Activated CD4-positive, CD25-positive, alpha-beta regulatory T cell (primary cell): ENCODE measurements around the gene CCDC148.

ENCODE experiments used
- DNase-seq, 4 experiments: peaks; one replicate each; lab custom pipeline; 2025; lab: John Stamatoyannopoulos, UW

The CCDC148 gene

DNA sequence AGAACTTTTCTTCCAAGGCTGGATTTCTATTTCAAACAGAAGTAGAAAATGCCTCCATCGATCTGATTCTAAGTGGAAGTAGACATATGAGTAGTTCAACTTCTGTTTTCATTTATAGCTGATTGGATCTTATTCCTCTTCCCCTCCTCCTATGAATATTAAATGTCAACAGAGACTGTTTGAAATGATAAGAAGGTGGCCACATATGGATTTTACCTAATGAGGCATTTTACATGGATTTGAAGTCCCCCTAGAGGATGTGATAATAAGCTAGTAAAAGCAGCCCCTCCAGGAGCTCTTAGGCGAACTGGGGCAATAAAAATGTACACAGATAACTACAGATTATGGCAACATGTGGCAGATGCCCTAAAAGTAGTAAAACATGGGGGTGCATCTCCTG lies 283.8 kb downstream of the CCDC148 start:
- DNase-seq: no peak

DNA sequence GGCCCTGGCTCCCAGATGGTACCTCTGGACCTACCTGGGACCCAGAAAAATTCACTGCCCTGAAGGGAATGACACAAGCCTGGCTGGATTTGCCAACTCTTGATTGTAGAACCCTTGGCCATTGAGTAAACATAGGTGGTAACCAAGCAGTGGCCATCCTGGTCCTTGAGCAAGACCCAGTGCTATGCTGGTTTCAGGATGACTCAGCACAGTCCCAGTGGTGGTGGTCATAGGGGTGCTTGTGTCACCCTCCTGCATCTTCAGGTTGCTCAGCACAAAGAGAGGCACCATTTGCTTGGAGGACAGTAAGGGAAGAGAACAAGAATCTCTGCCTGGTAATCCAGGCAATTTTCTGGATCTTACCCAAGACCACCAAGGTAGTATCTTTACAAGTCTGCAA lies 302.0 kb downstream of the CCDC148 start:
- DNase-seq: no peak

DNA sequence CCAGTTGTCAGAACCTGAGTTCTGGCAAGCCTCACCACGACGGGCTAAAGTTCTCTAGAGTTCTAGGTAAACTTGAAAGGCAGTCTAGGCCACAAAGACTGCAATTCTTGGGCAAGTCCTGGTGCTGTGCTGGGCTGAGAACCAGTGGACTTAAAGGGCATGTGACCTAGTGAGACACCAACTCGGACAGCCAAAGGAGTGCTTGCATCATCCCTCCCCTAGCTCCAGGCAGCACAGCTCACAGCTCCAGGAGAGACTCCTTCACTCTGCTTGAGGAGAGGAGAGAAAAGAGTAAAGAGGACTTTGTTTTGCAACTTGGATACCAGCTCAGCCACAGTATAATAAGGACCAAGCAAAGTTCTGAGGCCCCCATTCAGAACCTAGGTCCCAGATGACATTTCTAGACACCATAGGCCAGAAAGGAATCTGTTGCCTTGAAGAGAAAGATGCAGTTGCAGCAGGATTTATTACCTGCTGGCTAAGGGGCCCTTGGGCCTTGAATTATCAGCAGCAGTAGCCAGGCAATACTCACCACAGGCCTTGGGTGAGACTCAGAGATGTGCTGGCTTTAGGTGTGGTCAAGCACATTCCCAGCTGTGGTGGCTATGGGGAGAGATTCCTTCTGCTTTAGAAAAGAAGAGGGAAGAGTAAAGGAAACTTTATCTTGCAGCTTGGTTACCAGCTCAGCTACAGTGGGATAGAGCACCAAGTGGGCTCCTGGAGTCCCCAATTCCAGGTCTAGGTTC lies 303.1 kb downstream of the CCDC148 start:
- DNase-seq: no peak

DNA sequence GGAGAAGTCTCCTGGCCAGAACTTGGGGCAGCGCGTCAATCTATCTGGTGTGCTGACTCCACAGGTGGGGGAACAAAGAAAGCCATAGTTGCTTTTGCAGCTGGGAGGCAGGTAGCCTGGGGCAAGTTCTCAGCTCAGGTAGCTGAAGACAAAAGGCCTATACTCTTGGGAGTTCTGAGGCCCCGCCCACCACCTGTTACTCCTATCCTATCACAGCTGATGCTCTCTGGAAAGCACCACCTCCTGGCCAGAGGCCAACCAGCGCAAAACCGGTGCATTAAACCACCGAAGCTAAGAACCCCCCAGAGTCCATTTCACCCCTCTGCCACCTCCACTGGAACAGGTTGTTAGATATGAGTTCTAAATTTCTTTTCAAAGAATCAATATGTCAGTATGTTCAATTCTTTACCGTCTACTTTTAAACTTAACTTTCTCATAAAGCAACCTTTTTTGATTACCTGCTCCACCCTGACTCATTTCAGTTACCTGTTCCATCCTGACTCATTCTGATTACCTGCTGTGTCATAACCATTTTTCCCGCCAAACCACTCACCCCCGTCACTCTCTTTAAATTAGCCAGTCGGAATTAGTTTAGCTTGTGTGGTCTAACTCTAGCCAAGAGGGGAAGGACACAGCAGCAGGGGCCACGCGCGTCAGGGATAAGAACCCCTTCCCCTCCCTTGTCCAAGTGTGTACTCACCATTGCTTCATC lies 311.5 kb downstream of the CCDC148 start:
- no peak for DNase-seq

DNA sequence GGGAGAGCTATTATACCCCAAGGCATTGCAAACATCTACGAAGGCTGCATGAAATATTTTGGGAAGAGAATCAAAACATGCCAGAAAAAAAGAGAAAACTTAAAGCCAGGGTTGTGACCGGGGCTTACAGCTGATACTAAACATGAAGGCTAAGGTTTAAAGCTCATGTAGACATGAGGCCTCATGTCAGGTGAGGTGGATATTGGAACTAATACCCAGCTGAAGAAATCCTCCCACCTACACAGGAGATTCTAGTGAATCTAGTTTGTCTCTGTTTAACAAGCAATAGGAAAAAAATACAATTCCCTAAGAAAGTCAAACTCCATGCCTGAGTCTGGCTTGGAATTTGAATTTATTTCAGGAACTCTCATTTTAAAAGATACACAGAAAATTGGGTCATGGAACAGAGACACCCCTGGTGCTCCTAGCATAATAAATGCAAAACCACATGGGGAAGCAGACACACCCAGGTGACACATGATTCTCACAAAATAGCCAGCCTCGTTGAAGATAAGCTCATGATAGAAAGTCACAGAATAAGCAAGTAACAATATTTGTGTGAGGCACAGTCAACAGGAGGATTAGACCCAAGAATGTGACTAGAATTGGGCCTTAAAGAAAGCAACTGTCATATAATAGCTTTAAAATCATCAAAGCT lies 312.7 kb downstream of the CCDC148 start:
- no peak for DNase-seq

DNA sequence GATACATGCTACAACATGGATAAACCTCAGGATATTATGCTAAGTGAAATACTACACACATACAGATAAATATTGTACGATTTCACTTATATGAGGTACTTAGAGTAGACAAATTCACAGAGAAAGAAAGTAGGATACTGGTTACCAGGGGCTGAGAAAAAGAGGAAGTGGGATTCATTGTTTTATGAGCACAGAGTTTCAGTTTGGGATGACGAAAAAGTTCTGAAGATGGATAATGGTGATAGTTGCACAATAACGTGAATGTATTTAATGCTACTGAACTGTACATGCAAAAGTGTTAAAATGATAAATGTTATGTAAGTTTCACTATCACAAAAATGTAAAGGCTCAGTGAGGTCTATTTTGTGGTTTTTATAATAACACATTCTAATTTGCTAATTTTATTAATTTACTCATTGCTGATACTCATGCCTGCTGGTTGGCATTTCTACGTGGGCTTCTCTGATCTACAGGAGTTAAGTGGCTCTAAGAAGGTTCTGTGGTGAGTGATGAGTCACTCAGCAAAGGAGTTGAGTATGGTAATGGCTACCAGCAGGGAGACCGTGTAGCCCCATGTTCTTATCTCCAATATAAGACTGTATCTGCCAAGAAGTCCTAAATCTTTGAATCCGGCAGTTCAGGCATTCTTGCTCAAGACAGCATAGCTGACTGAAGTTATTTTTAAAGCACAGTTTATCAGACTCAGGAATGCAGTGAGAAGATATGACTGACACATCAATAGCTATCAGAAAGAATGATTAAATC lies 313.8 kb downstream of the CCDC148 start:
- DNase-seq: no peak

DNA sequence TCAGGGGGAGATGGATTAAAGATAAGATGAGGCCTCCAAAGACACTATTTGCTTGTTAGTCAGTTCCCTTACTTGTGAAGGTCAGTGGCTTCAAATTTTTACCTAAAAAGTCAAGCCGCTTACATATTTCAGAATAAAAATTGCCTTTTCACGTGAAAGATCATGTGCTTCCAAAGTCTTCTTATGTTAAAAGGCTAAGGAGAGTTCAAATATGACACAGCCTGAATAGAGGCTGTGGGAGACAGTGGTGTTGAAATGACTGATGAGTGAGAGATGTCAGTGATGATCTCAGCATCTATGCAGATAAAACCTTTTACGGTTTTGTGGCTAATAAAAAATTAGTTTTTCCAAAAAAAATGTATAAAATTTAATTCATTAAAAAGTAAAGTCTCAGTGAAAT lies 314.4 kb downstream of the CCDC148 start:
- DNase-seq: no peak

DNA sequence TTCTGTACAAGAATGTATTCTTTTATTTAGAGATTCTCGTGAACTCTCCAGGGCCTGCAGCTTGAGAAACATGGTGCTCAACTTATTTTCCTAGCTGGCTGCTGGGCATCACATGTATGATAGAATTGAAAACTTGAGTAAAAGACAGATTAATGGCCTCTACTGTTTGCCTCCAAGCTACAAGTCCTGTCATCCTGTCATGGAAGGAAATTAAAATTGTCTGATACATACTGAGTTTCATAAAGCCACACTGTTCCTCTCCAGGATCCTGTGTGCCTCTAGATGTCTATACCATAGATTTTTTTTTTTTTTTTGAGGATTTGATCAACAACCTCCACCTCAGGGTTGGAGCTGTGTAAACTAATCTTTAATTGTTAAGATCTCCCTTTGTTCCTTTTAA lies 316.4 kb downstream of the CCDC148 start:
- DNase-seq: no peak

DNA sequence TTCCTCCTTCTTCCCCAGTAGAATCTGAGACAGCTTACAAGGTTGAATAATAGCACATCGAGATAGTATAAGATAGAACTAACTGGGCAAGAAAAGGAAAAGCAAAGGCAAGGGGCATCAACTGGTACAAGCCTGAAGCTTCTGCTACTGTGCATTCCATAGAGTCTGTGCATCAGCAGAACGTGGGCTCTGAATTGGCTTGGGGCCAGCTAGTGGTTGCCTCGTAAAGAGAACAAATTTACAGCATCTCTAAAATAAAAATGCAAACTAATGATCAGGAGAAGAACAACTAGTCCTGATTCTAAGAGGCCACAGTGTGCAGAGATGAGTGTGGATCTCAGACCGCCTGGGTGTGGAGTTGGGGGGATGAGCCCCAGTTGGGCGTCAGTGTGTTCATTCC lies 318.3 kb downstream of the CCDC148 start:
- DNase-seq: no peak

DNA sequence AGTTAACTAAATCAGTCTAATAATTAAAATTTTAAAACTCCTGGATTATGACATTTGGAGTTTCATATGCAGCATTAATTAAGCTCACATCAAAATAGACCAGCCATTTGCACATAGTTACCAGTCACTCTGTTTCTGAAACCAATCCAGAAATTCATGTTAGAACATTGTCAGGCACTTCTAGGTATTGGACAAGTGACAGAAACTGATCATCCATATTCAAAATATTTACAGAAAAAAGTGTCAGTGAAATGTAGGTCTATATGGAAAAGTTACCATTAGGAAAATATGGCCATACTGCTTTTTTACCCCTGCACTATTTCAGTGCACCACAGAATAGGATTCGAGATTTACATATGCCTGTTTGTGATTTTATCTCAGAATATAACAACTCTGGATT lies 321.5 kb downstream of the CCDC148 start:
- no peak for DNase-seq

DNA sequence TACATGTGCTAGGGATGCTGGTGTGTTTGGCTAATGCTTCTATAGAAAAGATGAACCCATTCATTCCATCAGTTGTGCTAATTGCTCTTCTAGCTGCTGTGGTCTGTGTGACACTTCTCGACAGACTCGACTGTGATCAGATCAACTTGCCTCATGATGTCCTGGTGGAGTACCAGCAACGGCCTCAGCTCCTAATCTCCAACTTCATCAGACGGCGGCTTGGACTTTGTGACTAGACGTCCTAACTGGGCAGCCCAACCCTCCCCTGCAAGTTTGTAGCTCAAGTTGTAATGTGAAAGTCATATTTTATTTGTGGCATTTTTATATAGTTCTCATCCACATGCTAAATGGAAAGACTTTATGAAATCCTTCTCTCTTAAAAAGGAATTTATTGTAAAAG lies 321.9 kb downstream of the CCDC148 start:
- DNase-seq: no peak

DNA sequence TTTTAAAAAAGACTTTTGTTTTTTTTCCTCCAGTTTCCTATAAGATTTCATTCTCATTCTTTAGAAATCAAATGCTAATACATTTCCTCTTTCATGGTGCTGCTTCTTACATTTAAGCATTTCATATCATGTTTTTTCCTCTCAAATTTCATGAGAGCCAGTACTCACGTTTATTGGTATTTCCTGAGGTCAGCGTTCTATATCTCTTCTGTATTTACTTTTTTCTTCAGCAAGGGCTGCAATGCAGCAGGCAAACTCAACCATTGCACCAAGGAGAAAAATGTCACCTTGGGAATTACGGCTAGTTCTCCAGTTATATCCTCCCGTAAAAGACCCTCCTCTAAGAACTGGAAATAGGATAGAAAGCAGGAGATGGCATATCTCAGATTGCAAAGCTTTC lies 322.5 kb downstream of the CCDC148 start:
- no peak for DNase-seq

DNA sequence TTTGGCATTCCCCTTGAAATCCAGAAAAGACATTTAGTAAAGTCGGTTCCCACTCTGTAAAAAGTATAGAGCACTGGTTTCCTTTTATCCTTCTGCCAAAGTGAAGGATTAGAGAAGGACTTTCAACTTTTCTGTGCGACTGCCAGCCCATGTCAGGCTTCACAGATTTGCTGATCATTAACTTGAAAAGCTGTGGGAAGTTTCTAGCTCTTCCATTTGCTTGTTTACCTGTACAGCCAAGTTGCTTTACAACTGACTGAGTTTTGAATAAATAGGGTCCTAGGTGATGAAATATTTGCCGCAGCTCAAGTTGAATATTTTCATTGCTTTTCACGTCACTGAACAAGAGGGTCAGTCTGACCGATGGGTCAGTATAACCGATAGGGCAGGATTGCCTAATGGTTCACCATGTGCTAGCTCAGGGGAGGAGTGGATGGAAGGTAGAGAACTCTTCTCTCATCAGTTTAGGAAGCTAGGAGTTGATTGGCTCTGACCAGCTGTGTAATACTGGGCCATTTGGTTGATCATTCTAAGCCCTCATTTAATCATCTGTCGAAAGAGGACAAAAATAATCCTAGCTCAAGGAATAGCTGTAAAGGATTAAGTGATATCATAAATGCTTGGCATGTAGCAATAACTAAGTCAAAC lies 324.5 kb downstream of the CCDC148 start:
- no peak for DNase-seq

DNA sequence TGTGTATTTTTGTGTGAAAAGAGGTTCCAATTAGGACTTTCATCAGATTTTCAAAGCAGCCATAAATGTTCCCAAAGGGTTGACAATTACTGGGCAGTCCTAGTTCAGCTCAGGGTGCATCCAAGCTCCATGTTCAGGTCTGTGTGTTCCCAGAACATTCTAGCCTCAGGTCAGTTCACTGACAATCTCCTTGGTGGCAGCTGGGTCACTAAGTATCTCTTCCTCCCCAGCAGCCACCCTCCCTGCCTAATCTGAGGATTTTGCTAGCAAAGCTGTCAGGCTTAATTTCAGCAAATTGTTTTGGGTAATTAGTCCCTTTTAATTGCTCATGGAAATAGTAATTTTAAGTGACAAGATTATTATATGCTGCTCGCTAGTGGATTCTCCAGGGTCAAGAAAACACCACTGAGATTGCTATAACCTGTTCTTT lies 325.1 kb downstream of the CCDC148 start:
- DNase-seq: no peak

DNA sequence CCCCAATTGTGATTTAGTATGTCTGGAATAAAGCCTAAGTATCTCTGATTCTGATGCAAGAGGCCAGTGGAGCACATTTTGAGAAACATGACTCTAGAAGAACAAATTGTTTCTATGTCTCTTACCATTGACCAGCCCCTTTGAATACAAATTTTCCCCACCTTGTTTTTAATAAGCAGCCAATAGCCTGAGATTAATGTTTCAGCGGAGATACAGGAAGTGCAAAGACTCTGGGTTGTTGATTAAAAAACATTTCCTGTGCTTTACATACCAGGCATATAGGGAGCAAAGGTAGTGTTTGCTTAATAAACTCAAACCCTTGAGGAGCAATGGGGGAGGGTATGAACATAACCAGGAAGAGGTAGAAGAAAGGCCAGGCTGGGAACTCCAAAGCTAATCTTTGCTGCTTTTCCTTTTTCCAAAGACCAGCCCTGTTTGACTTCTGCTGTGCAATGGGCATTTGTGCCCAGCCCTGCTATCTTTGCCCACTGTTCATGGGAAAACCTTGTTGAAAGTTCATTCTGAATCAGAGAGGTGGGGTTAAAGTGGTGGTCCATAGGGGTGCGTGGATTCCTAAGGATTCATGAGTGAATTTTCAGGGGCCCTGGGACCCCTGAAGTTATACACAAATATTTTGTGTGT lies 325.6 kb downstream of the CCDC148 start:
- DNase-seq: no peak

DNA sequence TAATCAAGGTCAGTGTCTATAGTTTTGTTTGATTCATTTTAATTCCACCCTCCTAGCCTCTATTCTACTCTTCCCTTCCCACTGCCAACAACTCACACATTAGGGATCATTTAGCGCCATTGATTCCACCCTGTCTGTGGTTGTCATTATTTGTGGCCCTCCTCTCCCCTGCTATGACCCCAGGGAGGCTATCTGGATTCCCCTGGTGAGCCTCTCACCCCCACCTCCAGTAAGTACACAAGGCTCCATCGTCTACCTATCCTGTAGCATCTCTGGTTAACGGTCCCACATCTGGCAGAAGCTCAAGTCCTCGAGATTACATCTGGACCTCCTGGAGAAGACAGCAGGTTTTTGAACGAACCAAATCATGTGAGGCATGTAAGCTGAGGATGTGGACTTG lies 327.5 kb downstream of the CCDC148 start:
- DNase-seq: no peak

DNA sequence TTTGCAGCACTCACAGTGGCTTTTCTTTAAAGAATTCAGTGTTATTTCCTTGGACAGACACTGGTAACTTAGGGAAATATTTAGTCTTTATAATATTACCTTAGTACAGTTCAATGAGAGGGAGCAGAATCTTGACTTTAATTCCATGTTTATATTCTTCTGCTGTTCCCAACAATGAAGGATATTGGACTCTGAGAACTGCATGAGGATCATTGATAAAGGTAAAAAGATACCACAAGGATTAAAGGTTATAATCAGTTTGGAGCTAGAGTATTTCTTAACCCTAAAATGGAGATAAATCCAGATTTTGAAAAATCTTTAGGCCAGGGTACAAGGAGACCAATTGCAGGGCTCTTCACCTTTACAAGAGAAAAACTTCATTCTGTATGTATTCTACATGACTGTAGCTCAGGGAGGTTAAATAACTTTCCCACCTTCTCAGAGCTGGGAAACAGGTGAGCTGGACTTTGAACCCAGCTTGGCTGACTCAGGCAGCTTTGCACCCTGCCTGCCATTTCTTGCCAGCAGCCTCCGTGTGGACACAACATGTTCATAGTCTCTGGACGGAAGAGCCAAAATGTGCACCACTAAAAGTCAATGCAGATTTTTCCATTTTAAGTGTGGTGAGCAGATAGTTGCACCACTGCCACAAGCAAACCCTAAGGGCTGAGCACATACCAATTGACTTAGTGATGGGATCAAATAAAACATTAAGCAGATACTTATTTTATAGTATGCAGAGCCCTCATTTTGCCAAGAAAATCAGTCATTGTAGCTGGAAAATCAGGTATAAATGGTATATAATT lies 328.2 kb downstream of the CCDC148 start:
- no peak for DNase-seq

DNA sequence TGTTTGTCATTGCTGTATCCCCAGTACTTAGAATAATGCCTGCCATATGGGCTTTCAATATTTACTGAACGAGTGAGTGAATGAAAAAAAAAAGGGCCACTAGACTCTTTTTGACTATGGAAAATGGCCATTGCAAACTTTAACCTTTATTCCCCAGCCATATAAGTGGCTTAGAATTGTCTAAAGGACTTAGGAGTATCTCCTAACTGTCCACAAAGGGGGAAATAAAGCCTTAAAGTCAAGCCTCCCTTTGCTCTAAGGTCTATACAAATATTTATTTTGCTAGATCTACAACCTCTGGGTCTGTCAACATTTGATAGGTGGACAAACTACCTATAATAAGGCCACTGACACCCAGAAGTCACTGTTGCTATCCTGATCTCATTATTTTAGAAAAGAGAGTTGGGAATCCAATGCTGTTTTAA lies 329.2 kb downstream of the CCDC148 start:
- DNase-seq: no peak

DNA sequence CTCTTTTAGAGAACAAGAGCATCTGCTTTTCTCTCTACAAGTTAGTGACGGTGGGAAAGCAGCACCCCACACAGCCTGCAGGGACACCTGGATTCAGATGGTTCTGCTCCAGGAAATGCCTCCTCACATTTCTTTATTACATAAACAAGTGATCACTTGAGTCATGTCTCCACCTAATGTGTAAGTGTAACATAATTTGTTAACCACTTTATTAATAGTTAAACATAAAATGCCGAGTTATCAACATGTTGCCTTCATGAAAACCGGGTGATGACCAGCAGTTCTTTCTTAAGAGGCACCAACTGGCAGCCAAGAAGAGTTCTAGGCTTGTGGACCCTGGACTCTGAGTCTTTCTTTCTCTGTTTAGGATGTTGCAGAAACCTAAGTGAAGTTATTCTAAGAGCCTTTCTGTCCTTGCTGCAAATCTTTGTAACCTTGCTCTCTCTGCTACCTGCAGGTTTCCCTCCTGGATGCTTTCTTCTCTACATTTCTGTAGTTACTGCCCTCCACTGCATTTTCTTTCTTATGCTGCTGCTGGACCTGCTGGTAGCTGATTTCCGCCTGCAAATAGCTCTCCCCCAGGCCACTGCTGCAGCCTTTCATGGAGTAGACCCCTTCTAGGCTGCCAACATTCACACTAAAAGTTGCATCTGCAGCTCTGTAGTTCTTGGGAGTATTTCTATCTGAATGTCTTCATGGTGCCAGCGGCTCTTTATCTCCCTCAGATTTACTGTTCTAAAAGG lies 330.6 kb downstream of the CCDC148 start:
- DNase-seq: no peak

DNA sequence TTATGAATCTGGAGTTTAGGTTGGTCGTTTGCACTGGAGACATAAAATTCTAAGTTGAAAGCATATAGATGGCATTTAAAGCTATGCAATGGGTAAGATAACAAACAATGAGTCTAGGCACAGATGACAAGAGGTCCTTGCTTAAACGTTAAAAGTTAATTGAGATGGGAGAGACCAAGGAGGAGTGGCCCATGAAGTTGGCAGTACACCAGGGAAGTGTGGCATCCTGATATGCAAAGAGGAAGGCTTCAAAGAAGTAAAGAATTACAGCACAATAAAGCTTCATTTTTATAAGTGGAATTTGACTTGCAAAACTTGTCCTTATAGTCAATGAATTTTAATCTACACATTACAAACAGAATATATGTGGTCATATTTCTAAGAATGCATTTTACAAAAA lies 331.7 kb downstream of the CCDC148 start:
- no peak for DNase-seq
